MM.1S (cell line): ENCODE results near the gene RBPMS2.

ENCODE experiments used
- EZH2 ChIP-seq: fragments of 300-600 bp; sonication (generic); optimal IDR thresholded peaks from 2 replicates; pipeline ENCODE3; 2017; ENCODE audit warnings: low read depth, mild to moderate bottlenecking, antibody characterized with exemption, low read length, mixed read lengths
- TF ChIP-seq, protein P1 (sequence below): fragments of 300-600 bp; sonication (generic); IDR thresholded peaks from 2 replicates; pipeline ENCODE4 v1.5.1; 2016; ENCODE audit warnings: antibody characterized with exemption, low read length, mixed read lengths

DNA sequence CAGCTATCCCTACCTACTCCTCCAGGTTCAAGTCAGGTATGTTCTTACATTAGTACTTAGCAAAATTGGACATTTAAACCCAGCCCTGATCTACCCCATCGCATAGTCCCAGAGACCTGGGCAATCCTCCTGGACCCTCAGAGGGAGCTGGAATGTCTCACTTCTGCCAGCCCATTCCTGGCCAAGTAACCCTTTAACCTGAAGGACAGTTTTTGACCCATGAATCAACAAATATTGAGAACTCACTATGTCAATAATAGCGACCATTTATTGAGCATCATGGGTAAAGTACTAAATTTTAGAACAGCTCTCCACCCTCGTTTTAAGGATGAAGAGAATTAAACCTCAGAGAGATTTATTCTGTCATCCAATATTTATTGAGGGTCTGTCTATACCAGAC lies 70.4 kb downstream of the RBPMS2 start:
- TF ChIP-seq EZH2 = no peak
- TF ChIP-seq, protein P1, sequence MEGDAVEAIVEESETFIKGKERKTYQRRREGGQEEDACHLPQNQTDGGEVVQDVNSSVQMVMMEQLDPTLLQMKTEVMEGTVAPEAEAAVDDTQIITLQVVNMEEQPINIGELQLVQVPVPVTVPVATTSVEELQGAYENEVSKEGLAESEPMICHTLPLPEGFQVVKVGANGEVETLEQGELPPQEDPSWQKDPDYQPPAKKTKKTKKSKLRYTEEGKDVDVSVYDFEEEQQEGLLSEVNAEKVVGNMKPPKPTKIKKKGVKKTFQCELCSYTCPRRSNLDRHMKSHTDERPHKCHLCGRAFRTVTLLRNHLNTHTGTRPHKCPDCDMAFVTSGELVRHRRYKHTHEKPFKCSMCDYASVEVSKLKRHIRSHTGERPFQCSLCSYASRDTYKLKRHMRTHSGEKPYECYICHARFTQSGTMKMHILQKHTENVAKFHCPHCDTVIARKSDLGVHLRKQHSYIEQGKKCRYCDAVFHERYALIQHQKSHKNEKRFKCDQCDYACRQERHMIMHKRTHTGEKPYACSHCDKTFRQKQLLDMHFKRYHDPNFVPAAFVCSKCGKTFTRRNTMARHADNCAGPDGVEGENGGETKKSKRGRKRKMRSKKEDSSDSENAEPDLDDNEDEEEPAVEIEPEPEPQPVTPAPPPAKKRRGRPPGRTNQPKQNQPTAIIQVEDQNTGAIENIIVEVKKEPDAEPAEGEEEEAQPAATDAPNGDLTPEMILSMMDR = no peak
